Ovary (tissue), 9 donors: ENCODE results near the gene ABCB6. TPM values are rescaled to one million over a fixed set of nuclear protein-coding genes. Genes with fewer than 3 reads are reported as not detected.
A peak's percentile ranks its signal among the peaks of the same experiment; 100 is the strongest.

Experiments
- DNase-seq, 5 donors: peaks; one replicate each; pipeline ENCODE4 v3.0.0-alpha.2; 2019 to 2020
- H3K27ac ChIP-seq, 2 donors: fragments of 200-600 bp; one replicate each; pipeline versions ENCODE4 v1.5.1 to v1.8.0; 2019 to 2022
- H3K27me3 ChIP-seq: fragments of 200-600 bp; one replicate; pipeline ENCODE4 v1.8.0; 2022
- H3K36me3 ChIP-seq: fragments of 200-600 bp; sonication (generic); one replicate; pipeline ENCODE4 v1.5.1; 2019
- H3K4me1 ChIP-seq: one replicate; pipeline ENCODE4 v1.8.1; 2013; ENCODE audit warnings: mild to moderate bottlenecking, moderate library complexity; ENCODE audit not compliant: insufficient read depth
- H3K4me3 ChIP-seq: fragments of 200-600 bp; sonication (generic); one replicate; pipeline ENCODE4 v1.5.1; 2017
- H3K9me3 ChIP-seq, 2 donors: fragments of 200-600 bp in 1 of 2; sonication (generic) in 1 of 2; one replicate each; pipeline versions ENCODE4 v1.5.1 to v1.8.1; 2013 to 2019; ENCODE audit warnings: mild to moderate bottlenecking in 1 of 2, moderate library complexity in 1 of 2
- CTCF ChIP-seq, 3 donors: fragments of 450-650 bp in 2 of 3; fragments of 200-600 bp in 1 of 3; IDR thresholded peaks; one replicate each; pipeline versions ENCODE4 v1.5.1 to v1.8.0; 2016 to 2022; ENCODE audit warnings: antibody characterized with exemption in 3 of 3, mild to moderate bottlenecking in 1 of 3
- EP300 ChIP-seq: sonication (generic); formaldehyde crosslinking; IDR thresholded peaks from one replicate; pipeline ENCODE4 v1.6.1; 2017; ENCODE audit warnings: antibody characterized with exemption
- POLR2A ChIP-seq: fragments of 450-650 bp; IDR thresholded peaks from one replicate; pipeline ENCODE4 v1.6.1; 2017; ENCODE audit warnings: antibody characterized with exemption, mild to moderate bottlenecking, moderate library complexity
- WGBS, 3 donors: extraction: QIAGEN DNeasy Blood & Tissue Kit in 1 of 3; methylation state at CpG; one replicate each; pipeline versions ENCODE4 v1.1.5 to v1.1.7; 2013 to 2017; 5-methylcytosine and 5-hydroxymethylcytosine counted together
- intact Hi-C, 4 donors: fragments of 100-400 bp; cut with DNase I; formaldehyde crosslinking; loops; one replicate each; pipeline versions ENCODE4 v1.11.0 to v1.15.1; 2022 to 2023
- polyA plus RNA-seq, 2 donors: library from polyadenylated mRNA; stranded (reverse); fragments of 200-250 nt in 1 of 2; fragments of 350-450 nt in 1 of 2; fragmentation: Illumina TruSeq in 1 of 2; extraction: RNeasy Lipid Tissue Mini Kit (QIAGEN cat#74804) in 1 of 2; gene quantifications; one replicate each; pipeline ENCODE4 v1.2.3, GENCODE V29; 2013 to 2014
- total RNA-seq, 7 donors: library from RNA; depleted of rRNA in 2 of 7; stranded (reverse); fragments of >200 nt in 2 of 7; fragmentation: NEBNext Ultra II Directional in 3 of 7; extraction: Animal tissue kit (Norgen Biotek cat#: 25700) in 3 of 7; gene quantifications; one replicate each; pipeline versions ENCODE4 v1.1.0 to v1.2.4, GENCODE V29; 2016 to 2023
- donor health status: DM: no; HTN: no; CAD: no; lungs with moderate emphysema.
- donor health status: DM: no; HTN: no; CAD: no.
- donor health status: Bipolar disorder and iron deficiency.
- donor health status: DM: yes; HTN: yes; CAD: no.
- donor health status: DM: no; HTN: no; CAD: no.
- donor health status: DM: yes; HTN: yes; CAD: no.

The ABCB6 gene
- total and polyA plus RNA-seq, 9 donors: 12.0 to 64.5 (median 35.9) TPM

GRCh38 chr2:219172231-219173154, 46.3 kb downstream of the ABCB6 start:
- Histone ChIP-seq H3K4me1 (peaks cover 6% of the 10 kb centered on the region), H3K9me3 (no peaks in the 10 kb centered on the region), H3K27ac (no peak overlapping the region), H3K4me3 (no peak overlapping the region), H3K27me3 (no peaks in the 10 kb centered on the region), H3K36me3 (no peaks in the 10 kb centered on the region)
- 76 to 89% (median 78%) methylated on average over 16 of the region's 16 CpGs for WGBS, 3 donors
- intact Hi-C loops: loop anchor here in 1 of 4 donors (10.0 kb wide), 1 partner anchor 1158 kb away; no protein-coding TSS in a partner anchor
- no peak for TF ChIP-seq POLR2A
- no peak for TF ChIP-seq CTCF (IDR thresholded peaks at IDR 0.05)
- TF ChIP-seq EP300: no peak
- no peak for DNase-seq

GRCh38 chr2:219171231-219171651, 47.5 kb downstream of the ABCB6 start:
- H3K27me3 ChIP-seq: no peaks in the 10 kb centered on the region
- intact Hi-C loops: loop anchor here in 1 of 4 donors (10.0 kb wide), 1 partner anchor 1156 kb away; no protein-coding TSS in a partner anchor
- 11 to 24% (median 15%) methylated on average over 6 of the region's 6 CpGs for WGBS, 3 donors
- DNase-seq: peak; percentile 61 to 76 (median 72)
- TF ChIP-seq CTCF (IDR thresholded peaks at IDR 0.05) (peak; percentile 57 to 72 (median 61)), POLR2A (no peak), EP300 (no peak)
- no peaks in the 10 kb centered on the region for H3K36me3 ChIP-seq
- H3K9me3 ChIP-seq: no peaks in the 10 kb centered on the region
- no peak overlapping the region for H3K4me3 ChIP-seq
- H3K27ac ChIP-seq: peak overlapping the region; percentile 22 to 71
- H3K4me1 ChIP-seq: peaks cover 6% of the 10 kb centered on the region

- no peaks in the 10 kb centered on the region for H3K27me3 ChIP-seq
- H3K9me3 ChIP-seq: no peaks in the 10 kb centered on the region
- intact Hi-C loops: loop anchor here in 3 of 4 donors (5.0 to 10.0 kb wide), 4 partner anchors 122 to 1155 kb away; partner anchors contain the start of gene DNPEP (in 1 of the 3)
- no peaks in the 10 kb centered on the region for H3K36me3 ChIP-seq
- no peak within 1 kb of the TSS for H3K4me3 ChIP-seq
- TF ChIP-seq CTCF (IDR thresholded peaks at IDR 0.05): no peak
- no peak for TF ChIP-seq EP300
- TF ChIP-seq POLR2A: no peak
- H3K27ac ChIP-seq: peak within 1 kb of the TSS in 1 of 2 donors; percentile 71
- WGBS, 3 donors: 77 to 82% (median 78%) methylated on average over 10 of the region's 10 CpGs
- peaks cover 6% of the 10 kb centered on the region for H3K4me1 ChIP-seq
- no peak for DNase-seq
These were observed 48.7 kb downstream of the ABCB6 start, which contains the start of gene SLC23A3 for GRCh38 chr2:219169930-219170654. Gene SLC23A3 (minus strand): TSS chr2:219170029. CDS start chr2:219169984, 45 bp downstream.

GRCh38 chr2:219168932-219169331, 49.8 kb downstream of the ABCB6 start:
- TF ChIP-seq POLR2A (no peak), EP300 (no peak), CTCF (IDR thresholded peaks at IDR 0.05) (no peak)
- Histone ChIP-seq H3K27me3 (no peaks in the 10 kb centered on the region), H3K4me1 (peaks cover 6% of the 10 kb centered on the region), H3K36me3 (no peaks in the 10 kb centered on the region), H3K4me3 (no peak overlapping the region), H3K27ac (peak overlapping the region in 1 of 2 donors; percentile 54), H3K9me3 (no peaks in the 10 kb centered on the region)
- intact Hi-C loops: loop anchor here in 3 of 4 donors (5.0 to 10.0 kb wide), 3 partner anchors 123 to 366 kb away; partner anchors contain the start of gene DNPEP (in 1 of the 3)
- peak in 1 of 5 donors; percentile 49 for DNase-seq
